ENCODE results near the gene HDAC4.

HDAC4 gene

GRCh38 chr2:239391286-239392071 is 9.3 kb downstream of the HDAC4 start:
- peaks cover 32% of the 10 kb centered on the region for H3K36me3 ChIP-seq (ENCODE audit: insufficient read depth, insufficient read length, low read length)
- no peaks in the 10 kb centered on the region for H3K27me3 ChIP-seq (ENCODE audit: insufficient read depth, insufficient read length)
- H3K9ac ChIP-seq (ENCODE audit: insufficient read length, low read depth): no peak overlapping the region
- H3K9me3 ChIP-seq (ENCODE audit: insufficient read depth, low read length): peaks cover 4% of the 10 kb centered on the region; the same call in 1 of the 2 replicates
- H3K4me1 ChIP-seq (ENCODE audit: insufficient read depth, insufficient read length): peaks cover 11% of the 10 kb centered on the region
- TF ChIP-seq YY1 (IDR thresholded peaks at IDR 0.05; ENCODE audit: insufficient read depth, insufficient read length) (no peak), ZNF274 (IDR thresholded peaks at IDR 0.05; ENCODE audit: low read depth, low read length) (no peak), SUZ12 (IDR thresholded peaks at IDR 0.05; ENCODE audit: extremely low read depth, insufficient read depth, insufficient read length) (no peak)
- no peak for DNase-seq (ENCODE audit: low read depth, low spot score)
- no peak overlapping the region for H3K4me3 ChIP-seq (ENCODE audit: insufficient read length, low read depth)

DNA sequence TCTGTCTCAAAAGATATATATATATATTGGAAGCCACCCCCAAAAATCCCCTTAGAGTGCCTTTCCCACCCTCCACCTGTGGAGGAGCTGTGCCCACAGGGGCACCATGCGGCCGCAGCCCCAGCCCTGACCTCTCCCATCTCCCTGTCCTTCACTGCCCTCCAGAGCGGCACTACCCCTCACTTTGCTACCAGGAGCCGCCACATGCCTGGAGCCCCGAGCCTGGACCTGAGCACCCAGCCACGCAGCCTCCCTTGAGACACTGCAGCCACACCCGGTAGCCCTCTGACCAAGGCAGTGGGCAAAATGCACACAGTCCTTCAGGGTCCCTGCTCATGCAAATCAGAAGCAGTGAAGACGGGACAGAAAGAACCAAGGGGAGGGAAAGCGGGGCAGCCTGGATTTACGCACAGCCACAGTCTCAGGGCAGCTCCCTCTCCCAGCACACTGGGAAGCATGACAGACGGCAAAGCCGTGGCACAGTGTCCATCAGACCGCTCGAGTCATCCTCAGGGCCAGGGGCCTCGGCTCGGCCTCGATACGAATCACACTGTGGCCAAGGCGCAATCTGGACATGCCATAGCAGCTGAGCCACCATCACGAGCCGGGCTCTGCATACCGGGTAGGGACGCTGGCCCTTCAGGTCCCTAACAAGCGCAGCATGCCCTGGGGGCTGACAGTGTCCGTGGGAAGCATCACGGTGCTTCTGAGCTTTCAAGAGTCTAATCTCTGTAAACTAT is 10.1 kb downstream of the HDAC4 start:
- no peaks in the 10 kb centered on the region for H3K27me3 ChIP-seq (ENCODE audit: insufficient read depth, insufficient read length)
- H3K36me3 ChIP-seq (ENCODE audit: insufficient read depth, insufficient read length, low read length): peaks cover 32% of the 10 kb centered on the region
- H3K9me3 ChIP-seq (ENCODE audit: insufficient read depth, low read length): peaks cover 4% of the 10 kb centered on the region; the same call in 1 of the 2 replicates
- H3K9ac ChIP-seq (ENCODE audit: insufficient read length, low read depth): no peak overlapping the region
- no peak for TF ChIP-seq ZNF274 (IDR thresholded peaks at IDR 0.05; ENCODE audit: low read depth, low read length)
- no peak for TF ChIP-seq SUZ12 (IDR thresholded peaks at IDR 0.05; ENCODE audit: extremely low read depth, insufficient read depth, insufficient read length)
- no peak for TF ChIP-seq YY1 (IDR thresholded peaks at IDR 0.05; ENCODE audit: insufficient read depth, insufficient read length)
- no peak overlapping the region for H3K4me3 ChIP-seq (ENCODE audit: insufficient read length, low read depth)
- peaks cover 14% of the 10 kb centered on the region for H3K4me1 ChIP-seq (ENCODE audit: insufficient read depth, insufficient read length)
- DNase-seq (ENCODE audit: low read depth, low spot score): no peak

DNA sequence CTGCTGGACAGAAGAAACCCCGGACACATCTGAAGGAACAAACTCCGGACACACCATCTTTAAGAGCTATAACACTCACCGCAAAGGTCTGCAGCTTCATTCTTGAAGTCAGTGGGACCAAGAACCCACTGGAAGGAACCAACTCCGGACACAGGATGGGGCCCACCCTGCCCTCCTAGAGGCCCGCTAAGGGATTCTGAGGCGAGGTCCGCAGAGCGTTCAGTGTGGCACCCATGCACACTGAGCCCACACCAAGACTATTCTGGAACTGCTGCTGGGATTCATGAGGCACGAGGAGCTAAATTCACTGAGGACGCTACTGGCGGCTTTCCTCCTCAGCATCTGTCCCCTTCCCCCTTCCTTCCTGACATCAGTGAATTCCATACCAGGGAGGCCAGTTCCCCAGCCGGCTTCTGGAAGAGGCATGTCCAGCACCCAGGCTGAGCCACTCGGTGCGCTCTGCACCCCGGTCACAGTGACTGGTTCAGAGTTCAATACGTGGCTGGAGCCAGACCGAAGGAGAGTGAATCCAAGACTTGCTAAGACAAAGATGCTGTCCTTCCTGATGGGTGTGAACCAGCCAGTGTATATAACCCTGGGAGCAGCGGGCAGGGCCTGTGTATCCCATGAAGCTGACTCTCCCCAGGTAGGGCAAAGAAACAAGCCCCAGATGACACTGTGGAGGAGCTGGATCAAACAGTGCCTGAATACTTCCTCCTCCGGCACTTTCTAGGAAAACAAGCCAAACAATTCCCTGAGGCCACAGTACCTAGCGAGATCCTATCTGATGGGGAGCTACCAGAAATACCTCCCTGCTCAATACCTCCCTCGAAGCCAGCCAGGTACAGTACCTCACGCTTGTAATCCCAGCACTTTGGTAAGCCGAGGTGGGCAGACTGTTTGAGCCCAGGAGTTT is 11.1 kb downstream of the HDAC4 start:
- H3K36me3 ChIP-seq (ENCODE audit: insufficient read depth, insufficient read length, low read length): peaks cover 32% of the 10 kb centered on the region
- no peak for DNase-seq (ENCODE audit: low read depth, low spot score)
- peaks cover 15% of the 10 kb centered on the region for H3K4me1 ChIP-seq (ENCODE audit: insufficient read depth, insufficient read length)
- H3K9me3 ChIP-seq (ENCODE audit: insufficient read depth, low read length): peaks cover 4% of the 10 kb centered on the region; the same call in 1 of the 2 replicates
- H3K9ac ChIP-seq (ENCODE audit: insufficient read length, low read depth): no peak overlapping the region
- no peak overlapping the region for H3K4me3 ChIP-seq (ENCODE audit: insufficient read length, low read depth)
- TF ChIP-seq ZNF274 (IDR thresholded peaks at IDR 0.05; ENCODE audit: low read depth, low read length) (no peak), YY1 (IDR thresholded peaks at IDR 0.05; ENCODE audit: insufficient read depth, insufficient read length) (no peak), SUZ12 (IDR thresholded peaks at IDR 0.05; ENCODE audit: extremely low read depth, insufficient read depth, insufficient read length) (no peak)
- H3K27me3 ChIP-seq (ENCODE audit: insufficient read depth, insufficient read length): no peaks in the 10 kb centered on the region

DNA sequence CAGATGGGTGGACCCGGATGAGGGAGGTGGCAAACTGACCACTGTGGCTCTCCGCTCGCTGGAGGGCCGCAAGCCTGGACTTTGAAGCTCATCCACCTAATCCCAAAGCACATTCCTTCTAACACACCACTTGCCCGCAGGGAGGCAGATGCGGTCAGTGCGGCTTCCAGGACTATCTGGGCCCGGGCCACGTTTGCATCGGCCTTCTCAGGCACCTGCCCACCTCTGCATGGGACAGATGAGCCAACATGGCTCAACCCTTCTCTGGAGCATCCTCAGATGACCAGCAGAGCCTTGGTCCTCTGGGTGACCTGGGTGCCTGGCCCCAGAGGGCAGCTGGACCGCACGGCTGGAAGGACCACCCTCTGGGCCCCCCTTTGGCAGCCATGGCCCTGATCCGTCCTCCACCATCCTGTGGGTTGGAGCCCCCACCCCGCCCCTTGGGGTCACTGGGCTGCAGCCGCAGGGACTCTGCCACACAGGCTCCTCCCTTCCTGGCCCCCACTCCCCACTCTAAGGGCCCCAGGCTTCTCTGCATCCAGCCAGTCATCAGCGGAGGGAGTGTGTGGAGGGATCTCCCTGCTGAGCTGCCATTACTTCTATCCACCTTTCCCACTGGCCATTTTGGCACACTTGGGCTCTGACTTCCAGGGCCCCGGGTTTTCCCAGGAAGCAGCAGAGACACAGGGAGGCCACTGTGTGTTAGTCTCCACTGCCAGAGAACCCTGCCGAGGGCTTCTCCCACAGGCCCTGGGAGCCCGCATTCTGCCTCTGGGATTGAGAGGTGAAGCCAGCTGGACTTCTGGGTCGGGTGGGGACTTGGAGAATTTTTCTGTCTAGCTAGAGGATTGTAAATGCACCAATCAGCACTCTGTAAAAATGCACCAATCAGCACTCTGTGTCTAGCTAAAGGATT is 12.3 kb downstream of the HDAC4 start:
- peaks cover 34% of the 10 kb centered on the region for H3K36me3 ChIP-seq (ENCODE audit: insufficient read depth, insufficient read length, low read length)

DNA sequence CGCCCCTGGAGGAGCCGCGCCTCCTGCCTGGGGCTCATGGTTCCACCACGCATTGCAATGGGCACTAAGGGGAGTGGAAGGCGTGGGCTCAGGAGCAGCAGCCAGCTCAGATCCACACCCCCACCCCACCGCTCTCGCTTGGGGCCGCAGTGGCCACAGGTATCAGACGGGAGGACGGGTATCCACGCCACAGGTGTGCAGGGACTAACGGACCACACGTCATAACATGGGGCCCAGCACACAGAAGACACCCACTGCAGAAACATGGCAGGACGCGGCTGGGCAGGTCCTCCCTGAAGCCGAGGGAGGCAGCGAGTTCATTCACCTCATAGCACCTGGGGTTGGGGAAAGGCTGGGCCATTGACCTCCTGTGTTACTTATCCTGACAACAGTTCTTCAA is 13.0 kb downstream of the HDAC4 start:
- no peaks in the 10 kb centered on the region for H3K27me3 ChIP-seq (ENCODE audit: insufficient read depth, insufficient read length)
- peaks cover 4% of the 10 kb centered on the region; the same call in 1 of the 2 replicates for H3K9me3 ChIP-seq (ENCODE audit: insufficient read depth, low read length)
- TF ChIP-seq YY1 (IDR thresholded peaks at IDR 0.05; ENCODE audit: insufficient read depth, insufficient read length) (no peak), ZNF274 (IDR thresholded peaks at IDR 0.05; ENCODE audit: low read depth, low read length) (no peak), SUZ12 (IDR thresholded peaks at IDR 0.05; ENCODE audit: extremely low read depth, insufficient read depth, insufficient read length) (no peak)
- H3K4me1 ChIP-seq (ENCODE audit: insufficient read depth, insufficient read length): peaks cover 15% of the 10 kb centered on the region
- no peak overlapping the region for H3K9ac ChIP-seq (ENCODE audit: insufficient read length, low read depth)
- no peak for DNase-seq (ENCODE audit: low read depth, low spot score)
- no peak overlapping the region for H3K4me3 ChIP-seq (ENCODE audit: insufficient read length, low read depth)
- H3K36me3 ChIP-seq (ENCODE audit: insufficient read depth, insufficient read length, low read length): peaks cover 41% of the 10 kb centered on the region

More for the DNA sequence above, 12.3 kb downstream of the HDAC4 start:
- no peak overlapping the region for H3K9ac ChIP-seq (ENCODE audit: insufficient read length, low read depth)
- TF ChIP-seq ZNF274 (IDR thresholded peaks at IDR 0.05; ENCODE audit: low read depth, low read length) (no peak), YY1 (IDR thresholded peaks at IDR 0.05; ENCODE audit: insufficient read depth, insufficient read length) (no peak), SUZ12 (IDR thresholded peaks at IDR 0.05; ENCODE audit: extremely low read depth, insufficient read depth, insufficient read length) (no peak)
- H3K4me1 ChIP-seq (ENCODE audit: insufficient read depth, insufficient read length): peaks cover 15% of the 10 kb centered on the region
- DNase-seq (ENCODE audit: low read depth, low spot score): no peak
- H3K4me3 ChIP-seq (ENCODE audit: insufficient read length, low read depth): no peak overlapping the region
- H3K9me3 ChIP-seq (ENCODE audit: insufficient read depth, low read length): peaks cover 4% of the 10 kb centered on the region; the same call in 1 of the 2 replicates
- H3K27me3 ChIP-seq (ENCODE audit: insufficient read depth, insufficient read length): no peaks in the 10 kb centered on the region

DNA sequence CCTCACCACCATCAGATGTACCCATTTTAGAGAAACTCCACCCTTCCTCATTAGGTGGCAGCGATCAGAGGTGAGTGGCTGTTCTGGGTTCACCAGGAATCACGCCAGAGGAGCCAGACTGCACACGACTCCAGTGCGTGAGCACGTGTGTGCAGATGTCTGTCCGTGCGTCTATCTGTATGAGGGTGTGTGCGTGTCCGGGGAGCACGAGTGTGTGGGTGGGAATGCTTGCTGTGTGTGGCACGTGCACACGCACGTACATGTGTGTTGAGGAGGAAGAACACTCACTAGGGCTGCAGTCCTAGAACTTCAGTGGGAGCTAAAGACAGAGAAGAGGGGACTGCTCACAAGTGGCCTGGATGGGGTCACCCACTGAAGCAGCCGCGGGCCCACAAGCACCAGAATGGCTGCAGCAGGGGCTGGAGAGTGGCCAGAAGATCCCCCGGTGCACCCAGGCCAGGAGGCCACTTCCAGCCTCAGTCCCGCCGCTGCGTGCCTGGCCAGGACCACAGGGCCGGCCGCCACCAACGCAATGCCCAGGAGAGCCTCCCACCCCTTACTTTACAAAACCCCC is 13.9 kb downstream of the HDAC4 start:
- TF ChIP-seq ZNF274 (IDR thresholded peaks at IDR 0.05; ENCODE audit: low read depth, low read length): no peak
- no peak for TF ChIP-seq SUZ12 (IDR thresholded peaks at IDR 0.05; ENCODE audit: extremely low read depth, insufficient read depth, insufficient read length)
- no peak for TF ChIP-seq YY1 (IDR thresholded peaks at IDR 0.05; ENCODE audit: insufficient read depth, insufficient read length)
- Histone ChIP-seq H3K36me3 (ENCODE audit: insufficient read depth, insufficient read length, low read length) (peaks cover 41% of the 10 kb centered on the region), H3K9ac (ENCODE audit: insufficient read length, low read depth) (no peak overlapping the region)

More for the DNA sequence above, 13.9 kb downstream of the HDAC4 start:
- Histone ChIP-seq H3K27me3 (ENCODE audit: insufficient read depth, insufficient read length) (no peaks in the 10 kb centered on the region), H3K4me3 (ENCODE audit: insufficient read length, low read depth) (no peak overlapping the region), H3K4me1 (ENCODE audit: insufficient read depth, insufficient read length) (peaks cover 13% of the 10 kb centered on the region), H3K9me3 (ENCODE audit: insufficient read depth, low read length) (peaks cover 4% of the 10 kb centered on the region; the same call in 1 of the 2 replicates)
- DNase-seq (ENCODE audit: low read depth, low spot score): no peak
